Measurements from ENCODE around the gene STKLD1. TPM values are rescaled to one million over a fixed set of nuclear protein-coding genes. Genes with fewer than 3 reads are reported as not detected.
"Not testable (repeated sequence)": the region's sequence is repeated elsewhere in the genome, so short reads cannot be mapped to it uniquely, and the experiment has no call there.

STKLD1 gene
- total and polyA plus RNA-seq, 7 experiments from 2014 or later, result 0.78 to 1.8 (median 1.4) TPM; not detected in 1

DNA sequence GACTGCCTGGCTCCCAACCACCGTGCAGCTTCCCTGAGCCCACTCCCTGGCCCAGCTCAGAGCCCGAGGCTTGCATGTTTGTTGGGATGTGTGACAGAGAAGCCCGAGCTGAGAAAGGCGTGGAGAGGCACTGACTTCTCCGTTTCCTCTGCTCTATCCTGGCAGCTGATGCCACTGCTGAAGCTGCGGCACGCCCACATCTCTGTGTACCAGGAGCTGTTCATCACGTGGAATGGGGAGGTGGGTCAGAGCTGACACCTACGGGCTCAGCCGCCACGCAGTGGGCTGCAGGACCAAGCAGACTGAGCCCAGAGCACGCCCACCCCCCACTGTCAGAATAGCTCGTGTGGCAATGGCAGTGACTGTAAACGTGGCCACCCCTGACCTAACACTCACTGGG, 9.3 kb downstream of the STKLD1 start:
- no peak for ATAC-seq
- Mint-ChIP-seq H3K4me3 (no peak overlapping the region), H3K27ac (no peak overlapping the region), H3K9me3 (no peaks in the 10 kb centered on the region), H3K36me3 (no peaks in the 10 kb centered on the region), H3K27me3 (peaks cover 0 to 6% (median 0%) of the 10 kb centered on the region in 5 donors), H3K4me1 (no peaks in the 10 kb centered on the region)
- POLR2A ChIA-PET, result interaction anchor here (1.0 kb wide), 1 partner anchor 32 kb away, joined by 3 read pairs; the partner anchor contains the start of gene REXO4
- Histone ChIP-seq H3K9me3 (ENCODE audit: control insufficient read depth in 2 of 3, low read length in 3 of 3) (no peaks in the 10 kb centered on the region), H3K27ac (ENCODE audit: low read depth, low read length) (no peak overlapping the region), H3K27me3 (ENCODE audit: control insufficient read depth in 2 of 2, insufficient read depth in 2 of 2, low read length in 2 of 2) (no peaks in the 10 kb centered on the region), H3K36me3 (ENCODE audit: control insufficient read depth in 2 of 3, insufficient read depth in 3 of 3, low read length in 3 of 3) (no peaks in the 10 kb centered on the region), H3K4me1 (ENCODE audit: control insufficient read depth in 2 of 2, insufficient read depth in 2 of 2, low read length in 2 of 2) (no peaks in the 10 kb centered on the region), H3K4me3 (ENCODE audit: low read length) (no peak overlapping the region)
- intact Hi-C loops (cut with micrococcal nuclease), result no loop called here
- CTCF ChIA-PET, result no interaction called here
- no peak for DNase-seq

DNA sequence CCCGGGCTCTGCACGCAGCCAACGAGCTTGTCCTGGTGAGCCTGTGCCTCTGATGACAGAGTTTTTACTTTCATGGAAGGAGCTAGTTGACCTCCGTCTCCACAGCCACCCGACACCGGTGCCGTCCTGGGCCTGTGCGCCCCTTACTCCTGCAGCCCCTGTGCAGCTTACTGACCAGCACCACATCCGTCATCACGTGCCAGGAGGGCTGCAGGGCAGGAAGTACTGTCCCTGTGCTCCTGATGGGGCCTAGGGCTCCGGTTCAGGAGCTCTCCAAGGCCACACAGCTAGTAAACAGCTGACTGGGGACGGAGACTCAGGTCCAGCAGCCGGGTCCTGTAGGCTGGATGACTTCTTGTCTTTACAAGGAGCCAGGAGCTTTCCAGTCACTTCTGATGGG, 10.2 kb downstream of the STKLD1 start:
- Mint-ChIP-seq H3K4me1 (no peaks in the 10 kb centered on the region), H3K4me3 (no peak overlapping the region), H3K27me3 (peaks cover 0 to 9% (median 0%) of the 10 kb centered on the region in 5 donors), H3K36me3 (no peaks in the 10 kb centered on the region), H3K27ac (no peak overlapping the region), H3K9me3 (no peaks in the 10 kb centered on the region)
- POLR2A ChIA-PET, result no interaction called here
- Histone ChIP-seq H3K4me3 (ENCODE audit: low read length) (no peak overlapping the region), H3K9me3 (ENCODE audit: control insufficient read depth in 2 of 3, low read length in 3 of 3) (no peaks in the 10 kb centered on the region), H3K27ac (ENCODE audit: low read depth, low read length) (no peak overlapping the region), H3K4me1 (ENCODE audit: control insufficient read depth in 2 of 2, insufficient read depth in 2 of 2, low read length in 2 of 2) (no peaks in the 10 kb centered on the region), H3K27me3 (ENCODE audit: control insufficient read depth in 2 of 2, insufficient read depth in 2 of 2, low read length in 2 of 2) (no peaks in the 10 kb centered on the region), H3K36me3 (ENCODE audit: control insufficient read depth in 2 of 3, insufficient read depth in 3 of 3, low read length in 3 of 3) (no peaks in the 10 kb centered on the region)
- intact Hi-C loops (cut with micrococcal nuclease), result no loop called here
- CTCF ChIA-PET, result interaction anchor here (0.5 kb wide), 1 partner anchor 11 kb away, joined by 4 read pairs; no protein-coding TSS in a partner anchor
- ATAC-seq, result no peak
- no peak for DNase-seq

GRCh38 chr9:133387680-133388079, 11.5 kb downstream of the STKLD1 start:
- CTCF ChIA-PET, result no interaction called here
- Histone ChIP-seq H3K9me3 (ENCODE audit: control insufficient read depth in 2 of 3, low read length in 3 of 3) (no peaks in the 10 kb centered on the region), H3K36me3 (ENCODE audit: control insufficient read depth in 2 of 3, insufficient read depth in 3 of 3, low read length in 3 of 3) (no peaks in the 10 kb centered on the region), H3K27ac (ENCODE audit: low read depth, low read length) (no peak overlapping the region), H3K4me1 (ENCODE audit: control insufficient read depth in 2 of 2, insufficient read depth in 2 of 2, low read length in 2 of 2) (no peaks in the 10 kb centered on the region), H3K4me3 (ENCODE audit: low read length) (no peak overlapping the region), H3K27me3 (ENCODE audit: control insufficient read depth in 2 of 2, insufficient read depth in 2 of 2, low read length in 2 of 2) (no peaks in the 10 kb centered on the region)
- Mint-ChIP-seq H3K4me3 (no peak overlapping the region), H3K27ac (no peak overlapping the region), H3K36me3 (no peaks in the 10 kb centered on the region), H3K9me3 (no peaks in the 10 kb centered on the region), H3K4me1 (no peaks in the 10 kb centered on the region), H3K27me3 (peaks cover 0 to 9% (median 0%) of the 10 kb centered on the region in 5 donors)
- ATAC-seq (no peak), DNase-seq (no peak)
- intact Hi-C loops (cut with micrococcal nuclease), result no loop called here
- POLR2A ChIA-PET, result no interaction called here

- H3K4me3 Mint-ChIP-seq, result no peak overlapping the region
- H3K36me3 Mint-ChIP-seq, result no peaks in the 10 kb centered on the region
- no peaks in the 10 kb centered on the region for H3K36me3 ChIP-seq (ENCODE audit: control insufficient read depth in 2 of 3, insufficient read depth in 3 of 3, low read length in 3 of 3)
- no peaks in the 10 kb centered on the region for H3K27me3 ChIP-seq (ENCODE audit: control insufficient read depth in 2 of 2, insufficient read depth in 2 of 2, low read length in 2 of 2)
- H3K27ac ChIP-seq (ENCODE audit: low read depth, low read length), result no peak overlapping the region
- no peak overlapping the region for H3K4me3 ChIP-seq (ENCODE audit: low read length)
- ChIA-PET CTCF (interaction anchor here (0.6 kb wide), 1 partner anchor 33 kb away, joined by 3 read pairs; no protein-coding TSS in a partner anchor), POLR2A (no interaction called here)
- intact Hi-C loops (cut with micrococcal nuclease), result no loop called here
- H3K4me1 Mint-ChIP-seq, result no peaks in the 10 kb centered on the region
- no peak for ATAC-seq
- H3K27ac Mint-ChIP-seq, result no peak overlapping the region
- no peaks in the 10 kb centered on the region for H3K4me1 ChIP-seq (ENCODE audit: control insufficient read depth in 2 of 2, insufficient read depth in 2 of 2, low read length in 2 of 2)
- H3K9me3 Mint-ChIP-seq, result no peaks in the 10 kb centered on the region
- H3K27me3 Mint-ChIP-seq, result peaks cover 0 to 9% (median 0%) of the 10 kb centered on the region in 5 donors
- DNase-seq, result no peak
- H3K9me3 ChIP-seq (ENCODE audit: control insufficient read depth in 2 of 3, low read length in 3 of 3), result no peaks in the 10 kb centered on the region
Observed at GRCh38 chr9:133389025-133389557, 12.9 kb downstream of the STKLD1 start.

GRCh38 chr9:133389562-133389961, 13.4 kb downstream of the STKLD1 start:
- Mint-ChIP-seq H3K27ac (no peak overlapping the region), H3K27me3 (peaks cover 0 to 9% (median 0%) of the 10 kb centered on the region in 5 donors), H3K4me3 (no peak overlapping the region), H3K9me3 (no peaks in the 10 kb centered on the region), H3K36me3 (no peaks in the 10 kb centered on the region), H3K4me1 (no peaks in the 10 kb centered on the region)
- ChIA-PET CTCF (interaction anchor here (0.6 kb wide), 1 partner anchor 110 kb away, joined by 3 read pairs; no protein-coding TSS in a partner anchor), POLR2A (no interaction called here)
- intact Hi-C loops (cut with micrococcal nuclease), result no loop called here
- Histone ChIP-seq H3K36me3 (ENCODE audit: control insufficient read depth in 2 of 3, insufficient read depth in 3 of 3, low read length in 3 of 3) (no peaks in the 10 kb centered on the region), H3K27ac (ENCODE audit: low read depth, low read length) (no peak overlapping the region), H3K27me3 (ENCODE audit: control insufficient read depth in 2 of 2, insufficient read depth in 2 of 2, low read length in 2 of 2) (no peaks in the 10 kb centered on the region), H3K4me1 (ENCODE audit: control insufficient read depth in 2 of 2, insufficient read depth in 2 of 2, low read length in 2 of 2) (no peaks in the 10 kb centered on the region), H3K9me3 (ENCODE audit: control insufficient read depth in 2 of 3, low read length in 3 of 3) (no peaks in the 10 kb centered on the region), H3K4me3 (ENCODE audit: low read length) (no peak overlapping the region)
- ATAC-seq (no peak), DNase-seq (no peak)

DNA sequence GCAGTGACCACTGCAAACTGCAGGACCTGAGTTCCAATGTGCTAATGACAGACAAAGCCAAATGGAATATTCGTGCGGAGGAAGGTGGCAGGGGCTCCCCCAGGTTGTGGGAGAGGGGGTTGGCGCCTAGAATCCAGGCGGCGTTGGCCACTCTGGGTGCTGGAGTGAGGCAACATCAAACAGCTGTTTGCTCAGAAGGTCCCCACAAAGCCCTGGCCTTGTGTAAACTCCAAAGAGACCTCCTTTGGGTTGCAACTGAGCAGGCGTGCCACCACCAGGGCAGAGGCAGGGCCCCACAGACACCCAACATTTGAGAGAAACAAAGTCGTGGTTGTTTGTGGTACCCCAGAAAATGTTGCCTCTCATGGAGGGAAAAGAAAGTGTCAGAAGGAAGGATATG, 14.5 kb downstream of the STKLD1 start:
- Histone ChIP-seq H3K4me3 (ENCODE audit: low read length) (no peak overlapping the region), H3K27ac (ENCODE audit: low read depth, low read length) (no peak overlapping the region), H3K36me3 (ENCODE audit: control insufficient read depth in 2 of 3, insufficient read depth in 3 of 3, low read length in 3 of 3) (no peaks in the 10 kb centered on the region), H3K27me3 (ENCODE audit: control insufficient read depth in 2 of 2, insufficient read depth in 2 of 2, low read length in 2 of 2) (no peaks in the 10 kb centered on the region), H3K4me1 (ENCODE audit: control insufficient read depth in 2 of 2, insufficient read depth in 2 of 2, low read length in 2 of 2) (no peaks in the 10 kb centered on the region), H3K9me3 (ENCODE audit: control insufficient read depth in 2 of 3, low read length in 3 of 3) (no peaks in the 10 kb centered on the region)
- Mint-ChIP-seq H3K4me3 (no peak overlapping the region), H3K27me3 (peaks cover 0 to 9% (median 0%) of the 10 kb centered on the region in 5 donors), H3K27ac (no peak overlapping the region), H3K4me1 (no peaks in the 10 kb centered on the region), H3K36me3 (no peaks in the 10 kb centered on the region), H3K9me3 (no peaks in the 10 kb centered on the region)
- POLR2A ChIA-PET, result interaction anchor here (0.6 kb wide), 1 partner anchor 26 kb away, joined by 3 read pairs; no protein-coding TSS in a partner anchor
- intact Hi-C loops (cut with micrococcal nuclease), result no loop called here
- no peak for ATAC-seq
- CTCF ChIA-PET, result no interaction called here
- DNase-seq, result no peak

GRCh38 chr9:133391449-133391848, 15.3 kb downstream of the STKLD1 start:
- H3K4me3 Mint-ChIP-seq; H3K36me3 Mint-ChIP-seq; H3K9me3 Mint-ChIP-seq; H3K4me1 Mint-ChIP-seq; H3K9me3 ChIP-seq (ENCODE audit: control insufficient read depth in 2 of 3, low read length in 3 of 3); H3K4me3 ChIP-seq (ENCODE audit: low read length); H3K27ac ChIP-seq (ENCODE audit: low read depth, low read length); CTCF ChIA-PET; ATAC-seq; intact Hi-C loops (cut with micrococcal nuclease); H3K27me3 Mint-ChIP-seq; H3K27me3 ChIP-seq (ENCODE audit: control insufficient read depth in 2 of 2, insufficient read depth in 2 of 2, low read length in 2 of 2); H3K4me1 ChIP-seq (ENCODE audit: control insufficient read depth in 2 of 2, insufficient read depth in 2 of 2, low read length in 2 of 2); POLR2A ChIA-PET; DNase-seq; H3K36me3 ChIP-seq (ENCODE audit: control insufficient read depth in 2 of 3, insufficient read depth in 3 of 3, low read length in 3 of 3); H3K27ac Mint-ChIP-seq: not testable (repeated sequence)

Measured in naive thymus-derived CD4-positive, alpha-beta T cell (primary cell).